K562 (cell line): ENCODE data around the gene HMGN1. TPM values are rescaled to one million over a fixed set of nuclear protein-coding genes. Genes with fewer than 3 reads are reported as not detected.

Experiments used
- FOXK2 ChIP-seq, 2 experiments: fragments of 450-650 bp; IDR thresholded peaks in 1 of 2; conservative IDR thresholded peaks in 1 of 2; 2 replicates each; pipeline ENCODE4 v1.6.1; 2016; ENCODE audit warnings: low read depth in 2 of 2, mild to moderate bottlenecking in 1 of 2
- HEY1 ChIP-seq: fragments of 250-450 bp; sonication (Bioruptor Pico); IDR thresholded peaks from 2 replicates; pipeline ENCODE4 v1.5.0; 2020; ENCODE audit warnings: mild to moderate bottlenecking, moderate library complexity, borderline replicate concordance
- HMG20A ChIP-seq: fragments of 450-650 bp; formaldehyde crosslinking; conservative IDR thresholded peaks from 2 replicates; pipeline ENCODE4 v1.4.0; 2020; ENCODE audit warnings: mild to moderate bottlenecking, mixed read lengths
- ILK ChIP-seq: fragments of 450-650 bp; IDR thresholded peaks from 2 replicates; pipeline ENCODE4 v1.6.1; 2016; ENCODE audit warnings: missing genetic modification characterization, low read depth, mild to moderate bottlenecking, missing compliant biosample characterization, moderate library complexity, borderline replicate concordance
- SLC30A9 ChIP-seq: fragments of 250-450 bp; sonication (Bioruptor Pico); IDR thresholded peaks from 2 replicates; pipeline ENCODE4 v1.8.0; 2022; ENCODE audit warnings: mild to moderate bottlenecking, moderate library complexity
- SRSF1 ChIP-seq: fragments of 200-400 bp; formaldehyde crosslinking; IDR thresholded peaks from 2 replicates; pipeline ENCODE4 v1.6.1; 2017; ENCODE audit warnings: mild to moderate bottlenecking, low read depth, low read length, moderate library complexity
- TGIF2 ChIP-seq: sonication (generic); formaldehyde crosslinking; IDR thresholded peaks from 2 replicates; pipeline ENCODE4 v1.8.1; 2022; ENCODE audit warnings: mild to moderate bottlenecking, missing genetic modification reagents, moderate library complexity
- YY1 ChIP-seq, 3 experiments: IDR thresholded peaks; 2 replicates each; pipeline ENCODE4 v1.6.1; 2011; ENCODE audit warnings: low read length in 2 of 3, mild to moderate bottlenecking in 2 of 3, moderate library complexity in 2 of 3, borderline replicate concordance in 1 of 3, control low read depth in 1 of 3, low read depth in 1 of 3; ENCODE audit not compliant: insufficient read depth in 3 of 3, insufficient replicate concordance in 2 of 3, control insufficient read depth in 1 of 3, insufficient read length in 1 of 3; ENCODE audit errors: extremely low read depth in 1 of 3
- ZBTB5 ChIP-seq: fragments of 450-650 bp; IDR thresholded peaks from 2 replicates; pipeline ENCODE4 v1.6.1; 2017; ENCODE audit warnings: antibody characterized with exemption
- ZNF444 ChIP-seq: fragments of 250-450 bp; sonication (Bioruptor Pico); IDR thresholded peaks from 2 replicates; pipeline ENCODE4 v1.4.0; 2020; ENCODE audit warnings: mild to moderate bottlenecking, moderate library complexity
- polyA plus RNA-seq, 8 experiments: library from polyadenylated mRNA; depleted of rRNA in 4 of 8; stranded (reverse) in 5 of 8; unstranded in 3 of 8; fragments of >200 nt; fragmentation: Nextera tagmentation in 2 of 8; fragmentation: Illumina TruSeq in 1 of 8; extraction: Ambion mirVana in 2 of 8; extraction: Trizol in 1 of 8; gene quantifications; 2 replicates each; pipeline versions ENCODE4 v1.2.1 to v1.2.3, GENCODE V29; 2011 to 2014; ENCODE audit warnings: inconsistent platforms in 1 of 8, missing spikeins in 1 of 8
- total RNA-seq, 7 experiments: library from RNA; depleted of rRNA in 6 of 7; stranded (reverse); fragments of >200 nt in 6 of 7; fragmentation: Illumina TruSeq in 2 of 7; extraction: Trizol in 2 of 7; gene quantifications; 2 replicates each; pipeline versions ENCODE4 v1.2.1 to v1.2.3, GENCODE V29; 2011 to 2021; ENCODE audit warnings: low replicate concordance in 1 of 7
- TF ChIP-seq, protein P1 (sequence below): fragments of 150-350 bp; IDR thresholded peaks from 2 replicates; pipeline ENCODE4 v1.6.1; 2014; ENCODE audit warnings: low read depth, mild to moderate bottlenecking, low read length, borderline replicate concordance
- TF ChIP-seq, protein P2 (sequence below), 2 experiments: fragments of 150-350 bp in 1 of 2; IDR thresholded peaks; 2 replicates each; pipeline ENCODE4 v1.6.1; 2012 to 2016; ENCODE audit warnings: low read depth in 2 of 2, low read length in 2 of 2, mild to moderate bottlenecking in 1 of 2, moderate library complexity in 1 of 2
- TF ChIP-seq, protein P3 (sequence below): sonication (generic); formaldehyde crosslinking; IDR thresholded peaks from 2 replicates; pipeline ENCODE4 v1.8.1; 2022; ENCODE audit warnings: missing genetic modification reagents

HMGN1 gene
- total and polyA plus RNA-seq, 9 of the 15 experiments (the other 6 are each of a cell fraction or from before 2014, with no cell fraction given): 124 to 626 (median 498) TPM

GRCh38 chr21:39379986-39380891 lies 31.4 kb upstream of the HMGN1 start (continued):
- TF ChIP-seq, protein P1, sequence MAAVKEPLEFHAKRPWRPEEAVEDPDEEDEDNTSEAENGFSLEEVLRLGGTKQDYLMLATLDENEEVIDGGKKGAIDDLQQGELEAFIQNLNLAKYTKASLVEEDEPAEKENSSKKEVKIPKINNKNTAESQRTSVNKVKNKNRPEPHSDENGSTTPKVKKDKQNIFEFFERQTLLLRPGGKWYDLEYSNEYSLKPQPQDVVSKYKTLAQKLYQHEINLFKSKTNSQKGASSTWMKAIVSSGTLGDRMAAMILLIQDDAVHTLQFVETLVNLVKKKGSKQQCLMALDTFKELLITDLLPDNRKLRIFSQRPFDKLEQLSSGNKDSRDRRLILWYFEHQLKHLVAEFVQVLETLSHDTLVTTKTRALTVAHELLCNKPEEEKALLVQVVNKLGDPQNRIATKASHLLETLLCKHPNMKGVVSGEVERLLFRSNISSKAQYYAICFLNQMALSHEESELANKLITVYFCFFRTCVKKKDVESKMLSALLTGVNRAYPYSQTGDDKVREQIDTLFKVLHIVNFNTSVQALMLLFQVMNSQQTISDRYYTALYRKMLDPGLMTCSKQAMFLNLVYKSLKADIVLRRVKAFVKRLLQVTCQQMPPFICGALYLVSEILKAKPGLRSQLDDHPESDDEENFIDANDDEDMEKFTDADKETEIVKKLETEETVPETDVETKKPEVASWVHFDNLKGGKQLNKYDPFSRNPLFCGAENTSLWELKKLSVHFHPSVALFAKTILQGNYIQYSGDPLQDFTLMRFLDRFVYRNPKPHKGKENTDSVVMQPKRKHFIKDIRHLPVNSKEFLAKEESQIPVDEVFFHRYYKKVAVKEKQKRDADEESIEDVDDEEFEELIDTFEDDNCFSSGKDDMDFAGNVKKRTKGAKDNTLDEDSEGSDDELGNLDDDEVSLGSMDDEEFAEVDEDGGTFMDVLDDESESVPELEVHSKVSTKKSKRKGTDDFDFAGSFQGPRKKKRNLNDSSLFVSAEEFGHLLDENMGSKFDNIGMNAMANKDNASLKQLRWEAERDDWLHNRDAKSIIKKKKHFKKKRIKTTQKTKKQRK: no peak
- TF ChIP-seq ILK (tag) (no peak), ZBTB5 (no peak), ZNF444 (CRISPR knock-in tag) (no peak), FOXK2 (conservative IDR thresholded peaks at IDR 0.05 in 1 of 2, IDR thresholded peaks at IDR 0.05 in 1 of 2; ENCODE audit: low read depth in 2 of 2) (peak; percentile 92 to 93), HEY1 (CRISPR knock-in tag) (no peak), HMG20A (CRISPR knock-in tag) (no peak), YY1 (IDR thresholded peaks at IDR 0.05; ENCODE audit: borderline replicate concordance in 1 of 3, control insufficient read depth in 1 of 3, extremely low read depth in 1 of 3, insufficient read depth in 3 of 3, insufficient read length in 1 of 3, insufficient replicate concordance in 2 of 3, low read depth in 1 of 3, low read length in 2 of 3) (peak in 1 of 3 experiments; percentile 77), SLC30A9 (CRISPR knock-in tag) (no peak), SRSF1 (no peak), TGIF2 (CRISPR knock-in tag) (no peak)
- TF ChIP-seq, protein P2, sequence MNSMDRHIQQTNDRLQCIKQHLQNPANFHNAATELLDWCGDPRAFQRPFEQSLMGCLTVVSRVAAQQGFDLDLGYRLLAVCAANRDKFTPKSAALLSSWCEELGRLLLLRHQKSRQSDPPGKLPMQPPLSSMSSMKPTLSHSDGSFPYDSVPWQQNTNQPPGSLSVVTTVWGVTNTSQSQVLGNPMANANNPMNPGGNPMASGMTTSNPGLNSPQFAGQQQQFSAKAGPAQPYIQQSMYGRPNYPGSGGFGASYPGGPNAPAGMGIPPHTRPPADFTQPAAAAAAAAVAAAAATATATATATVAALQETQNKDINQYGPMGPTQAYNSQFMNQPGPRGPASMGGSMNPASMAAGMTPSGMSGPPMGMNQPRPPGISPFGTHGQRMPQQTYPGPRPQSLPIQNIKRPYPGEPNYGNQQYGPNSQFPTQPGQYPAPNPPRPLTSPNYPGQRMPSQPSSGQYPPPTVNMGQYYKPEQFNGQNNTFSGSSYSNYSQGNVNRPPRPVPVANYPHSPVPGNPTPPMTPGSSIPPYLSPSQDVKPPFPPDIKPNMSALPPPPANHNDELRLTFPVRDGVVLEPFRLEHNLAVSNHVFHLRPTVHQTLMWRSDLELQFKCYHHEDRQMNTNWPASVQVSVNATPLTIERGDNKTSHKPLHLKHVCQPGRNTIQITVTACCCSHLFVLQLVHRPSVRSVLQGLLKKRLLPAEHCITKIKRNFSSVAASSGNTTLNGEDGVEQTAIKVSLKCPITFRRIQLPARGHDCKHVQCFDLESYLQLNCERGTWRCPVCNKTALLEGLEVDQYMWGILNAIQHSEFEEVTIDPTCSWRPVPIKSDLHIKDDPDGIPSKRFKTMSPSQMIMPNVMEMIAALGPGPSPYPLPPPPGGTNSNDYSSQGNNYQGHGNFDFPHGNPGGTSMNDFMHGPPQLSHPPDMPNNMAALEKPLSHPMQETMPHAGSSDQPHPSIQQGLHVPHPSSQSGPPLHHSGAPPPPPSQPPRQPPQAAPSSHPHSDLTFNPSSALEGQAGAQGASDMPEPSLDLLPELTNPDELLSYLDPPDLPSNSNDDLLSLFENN (IDR thresholded peaks at IDR 0.05; ENCODE audit: low read depth in 2 of 2, low read length in 2 of 2): no peak
- TF ChIP-seq, protein P3, sequence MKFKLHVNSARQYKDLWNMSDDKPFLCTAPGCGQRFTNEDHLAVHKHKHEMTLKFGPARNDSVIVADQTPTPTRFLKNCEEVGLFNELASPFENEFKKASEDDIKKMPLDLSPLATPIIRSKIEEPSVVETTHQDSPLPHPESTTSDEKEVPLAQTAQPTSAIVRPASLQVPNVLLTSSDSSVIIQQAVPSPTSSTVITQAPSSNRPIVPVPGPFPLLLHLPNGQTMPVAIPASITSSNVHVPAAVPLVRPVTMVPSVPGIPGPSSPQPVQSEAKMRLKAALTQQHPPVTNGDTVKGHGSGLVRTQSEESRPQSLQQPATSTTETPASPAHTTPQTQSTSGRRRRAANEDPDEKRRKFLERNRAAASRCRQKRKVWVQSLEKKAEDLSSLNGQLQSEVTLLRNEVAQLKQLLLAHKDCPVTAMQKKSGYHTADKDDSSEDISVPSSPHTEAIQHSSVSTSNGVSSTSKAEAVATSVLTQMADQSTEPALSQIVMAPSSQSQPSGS: no peak
